GM12892 (cell line): Measurements from ENCODE around the gene CHRDL2. TPM values are rescaled to one million over a fixed set of nuclear protein-coding genes. Genes with fewer than 3 reads are reported as not detected.
A peak's percentile ranks its signal among the peaks of the same experiment; 100 is the strongest.
"Not testable (repeated sequence)": the region's sequence is repeated elsewhere in the genome, so short reads cannot be mapped to it uniquely, and the experiment has no call there.

Experiments
- DNase-seq: peaks from one replicate; pipeline ENCODE4 v3.0.0; 2011; ENCODE audit not compliant: insufficient read length
- FAIRE-seq: peaks from 2 replicates; lab custom pipeline; 2011; peaks lifted over from hg19 to GRCh38; lab: Jason Lieb, UNC
- POLR2A ChIP-seq: IDR thresholded peaks from 2 replicates; pipeline ENCODE4 v1.6.1; 2011; ENCODE audit warnings: low read depth, low read length, control low read depth
- POLR2AphosphoS5 ChIP-seq: IDR thresholded peaks from 2 replicates; pipeline ENCODE4 v1.6.1; 2011; ENCODE audit warnings: low read depth, low read length, control low read depth
- TAF1 ChIP-seq: IDR thresholded peaks from 2 replicates; pipeline ENCODE4 v1.6.1; 2011; ENCODE audit warnings: low read depth, mild to moderate bottlenecking, control low read depth, low read length, borderline replicate concordance
- polyA plus RNA-seq: library from polyadenylated mRNA; unstranded; fragments of >200 nt; gene quantifications from one replicate; pipeline ENCODE4 v1.2.1, GENCODE V29; 2012; ENCODE audit warnings: missing spikeins, inconsistent platforms; ENCODE audit not compliant: missing spikeins

The CHRDL2 gene
- not detected for polyA plus RNA-seq

GRCh38 chr11:74731301-74732094, at the start of gene CHRDL2:
Gene CHRDL2 (minus strand): TSS chr11:74731426. CDS start chr11:74730888, 538 bp downstream.
- no peak for DNase-seq
- no peak for TF ChIP-seq POLR2AphosphoS5
- TF ChIP-seq POLR2A, result no peak
- TF ChIP-seq TAF1, result no peak
- FAIRE-seq, result no peak

- FAIRE-seq (peak; percentile 81), DNase-seq (no peak)
These were observed 49.2 kb upstream of the CHRDL2 start for GRCh38 chr11:74780248-74781005.

GRCh38 chr11:74778581-74778980, 47.4 kb upstream of the CHRDL2 start:
- no peak for TF ChIP-seq POLR2AphosphoS5
- FAIRE-seq (no peak), DNase-seq (no peak)

More at GRCh38 chr11:74780248-74781005, 49.2 kb upstream of the CHRDL2 start:
- no peak for TF ChIP-seq TAF1
- TF ChIP-seq POLR2AphosphoS5, result no peak
- TF ChIP-seq POLR2A, result no peak

GRCh38 chr11:74777877-74778276, 46.7 kb upstream of the CHRDL2 start:
- no peak for DNase-seq
- FAIRE-seq, result no peak
- TF ChIP-seq TAF1 (no peak), POLR2AphosphoS5 (no peak), POLR2A (no peak)

- DNase-seq (no peak), FAIRE-seq (no peak)
- TF ChIP-seq TAF1 (no peak), POLR2A (no peak), POLR2AphosphoS5 (no peak)
These were observed 45.8 kb upstream of the CHRDL2 start for GRCh38 chr11:74777038-74777437.

- FAIRE-seq, result no peak
- TF ChIP-seq POLR2AphosphoS5 (no peak), TAF1 (no peak), POLR2A (no peak)
- DNase-seq, result no peak
These were observed 45.3 kb upstream of the CHRDL2 start for GRCh38 chr11:74776546-74776945.

- DNase-seq, result no peak
- no peak for FAIRE-seq
- TF ChIP-seq POLR2AphosphoS5 (no peak), POLR2A (no peak), TAF1 (no peak)
These were observed 44.5 kb upstream of the CHRDL2 start for GRCh38 chr11:74775762-74776161.

- no peak for DNase-seq
- no peak for TF ChIP-seq POLR2A
- no peak for TF ChIP-seq TAF1
- no peak for TF ChIP-seq POLR2AphosphoS5
- FAIRE-seq, result no peak
These were observed 42.2 kb upstream of the CHRDL2 start for GRCh38 chr11:74773476-74773875.

GRCh38 chr11:74771139-74771538, 39.9 kb upstream of the CHRDL2 start:
- FAIRE-seq, result peak; percentile 53
- TF ChIP-seq POLR2AphosphoS5 (no peak), POLR2A (no peak), TAF1 (no peak)
- DNase-seq, result no peak

- TF ChIP-seq TAF1, result no peak
- no peak for TF ChIP-seq POLR2AphosphoS5
- TF ChIP-seq POLR2A, result no peak
- no peak for DNase-seq
- no peak for FAIRE-seq
These were observed 39.2 kb upstream of the CHRDL2 start for GRCh38 chr11:74770456-74770855.

GRCh38 chr11:74769055-74769707, 38.0 kb upstream of the CHRDL2 start:
- DNase-seq (no peak), FAIRE-seq (peak; percentile 53)
- TF ChIP-seq POLR2AphosphoS5 (no peak), TAF1 (no peak), POLR2A (no peak)

GRCh38 chr11:74768172-74768651, 37.0 kb upstream of the CHRDL2 start:
- DNase-seq, result not testable (repeated sequence)
- peak; percentile 96 for FAIRE-seq
